Airway epithelial cell (primary cell): Measurements from ENCODE around the gene SNX1. TPM values are rescaled to one million over a fixed set of nuclear protein-coding genes. Genes with fewer than 3 reads are reported as not detected.

Experiments
- total RNA-seq: library from RNA; depleted of rRNA; stranded (reverse); fragments of >200 nt; gene quantifications from 2 replicates; pipeline ENCODE4 v1.2.3, GENCODE V29; 2015

SNX1 gene, protein sequence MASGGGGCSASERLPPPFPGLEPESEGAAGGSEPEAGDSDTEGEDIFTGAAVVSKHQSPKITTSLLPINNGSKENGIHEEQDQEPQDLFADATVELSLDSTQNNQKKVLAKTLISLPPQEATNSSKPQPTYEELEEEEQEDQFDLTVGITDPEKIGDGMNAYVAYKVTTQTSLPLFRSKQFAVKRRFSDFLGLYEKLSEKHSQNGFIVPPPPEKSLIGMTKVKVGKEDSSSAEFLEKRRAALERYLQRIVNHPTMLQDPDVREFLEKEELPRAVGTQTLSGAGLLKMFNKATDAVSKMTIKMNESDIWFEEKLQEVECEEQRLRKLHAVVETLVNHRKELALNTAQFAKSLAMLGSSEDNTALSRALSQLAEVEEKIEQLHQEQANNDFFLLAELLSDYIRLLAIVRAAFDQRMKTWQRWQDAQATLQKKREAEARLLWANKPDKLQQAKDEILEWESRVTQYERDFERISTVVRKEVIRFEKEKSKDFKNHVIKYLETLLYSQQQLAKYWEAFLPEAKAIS
- total RNA-seq, result 20.6 and 28.1 TPM in 2 replicates

DNA sequence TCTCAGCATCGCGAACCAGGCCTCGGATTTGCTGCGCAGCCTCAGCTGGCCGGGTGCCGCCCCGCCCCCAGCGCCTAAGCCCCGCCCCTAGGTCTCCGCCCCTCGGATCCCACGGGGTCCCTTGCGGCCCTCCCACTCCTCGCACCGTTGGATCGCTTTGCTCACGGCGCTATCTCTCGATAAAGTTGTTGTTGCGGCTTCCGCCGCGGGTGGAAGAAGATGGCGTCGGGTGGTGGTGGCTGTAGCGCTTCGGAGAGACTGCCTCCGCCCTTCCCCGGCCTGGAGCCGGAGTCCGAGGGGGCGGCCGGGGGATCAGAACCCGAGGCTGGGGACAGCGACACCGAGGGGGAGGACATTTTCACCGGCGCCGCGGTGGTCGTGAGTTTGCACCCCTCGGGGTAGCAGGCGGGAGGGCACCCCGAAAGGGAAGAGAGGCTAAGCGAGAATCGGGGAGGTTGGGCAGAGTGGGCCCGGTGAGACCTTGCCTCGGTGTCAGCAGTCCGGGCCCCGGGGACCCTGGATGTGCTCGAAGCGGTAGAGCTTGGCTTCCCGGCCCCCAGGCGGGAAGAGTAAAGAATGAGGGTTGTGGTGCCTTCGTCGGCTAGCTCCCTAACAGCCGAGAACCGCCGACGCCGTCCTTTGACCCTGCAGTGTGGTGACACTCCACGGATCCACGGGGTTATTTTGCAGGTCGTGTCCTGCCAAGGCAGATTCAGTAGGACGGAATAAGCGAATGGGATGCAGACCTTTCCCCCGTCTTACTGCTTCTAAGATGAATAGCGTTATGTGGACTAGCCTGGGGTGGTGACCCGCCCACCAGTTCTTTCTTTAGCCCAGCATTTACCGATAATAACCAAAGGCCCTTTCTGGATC is at the start of gene SNX1:
SNX1 (plus strand) TSS at position 188 of the 873 bp plus-strand sequence; CDS start at position 220, 32 bp downstream.

DNA sequence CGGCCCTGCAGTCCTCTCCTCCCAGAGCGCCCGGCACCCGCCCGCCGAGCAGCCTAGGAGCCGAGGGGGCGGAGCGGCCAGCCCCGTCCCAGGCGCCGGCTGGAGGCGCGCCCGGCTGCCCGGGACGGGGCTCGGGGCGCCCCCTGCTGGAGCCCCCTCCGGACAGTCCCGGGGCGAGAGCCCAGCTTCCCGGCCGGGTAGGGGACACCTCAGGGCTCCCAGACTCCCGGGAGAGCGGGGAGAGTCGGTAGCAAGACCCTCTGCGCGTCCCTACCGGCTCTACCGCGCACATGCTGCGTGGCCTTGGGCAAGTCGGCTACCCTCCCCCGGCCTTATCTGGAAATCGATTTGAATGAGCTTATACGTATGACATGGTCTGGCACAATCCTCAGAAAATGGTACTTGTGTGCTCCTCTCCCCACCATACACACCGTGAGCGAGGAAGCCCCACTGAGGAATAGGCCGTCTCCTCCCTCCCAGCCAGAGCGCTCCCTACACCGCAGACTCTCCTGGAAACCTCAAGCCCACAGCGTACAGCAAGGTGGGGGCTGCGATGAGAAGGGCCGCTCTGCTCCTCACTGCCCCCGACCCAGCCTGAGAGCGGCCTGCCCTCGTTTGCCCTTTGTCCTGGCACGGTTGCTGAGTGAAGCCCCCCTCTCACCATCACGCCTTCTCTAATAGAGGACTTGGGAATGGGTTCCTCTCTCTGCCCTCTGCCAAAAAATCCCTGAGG is 49.2 kb upstream of the SNX1 start, which contains the start of gene DAPK2:
DAPK2 (minus strand) TSS at position 65 of the 733 bp plus-strand sequence. CDS start 6,224 bp downstream, outside the sequence.

DNA sequence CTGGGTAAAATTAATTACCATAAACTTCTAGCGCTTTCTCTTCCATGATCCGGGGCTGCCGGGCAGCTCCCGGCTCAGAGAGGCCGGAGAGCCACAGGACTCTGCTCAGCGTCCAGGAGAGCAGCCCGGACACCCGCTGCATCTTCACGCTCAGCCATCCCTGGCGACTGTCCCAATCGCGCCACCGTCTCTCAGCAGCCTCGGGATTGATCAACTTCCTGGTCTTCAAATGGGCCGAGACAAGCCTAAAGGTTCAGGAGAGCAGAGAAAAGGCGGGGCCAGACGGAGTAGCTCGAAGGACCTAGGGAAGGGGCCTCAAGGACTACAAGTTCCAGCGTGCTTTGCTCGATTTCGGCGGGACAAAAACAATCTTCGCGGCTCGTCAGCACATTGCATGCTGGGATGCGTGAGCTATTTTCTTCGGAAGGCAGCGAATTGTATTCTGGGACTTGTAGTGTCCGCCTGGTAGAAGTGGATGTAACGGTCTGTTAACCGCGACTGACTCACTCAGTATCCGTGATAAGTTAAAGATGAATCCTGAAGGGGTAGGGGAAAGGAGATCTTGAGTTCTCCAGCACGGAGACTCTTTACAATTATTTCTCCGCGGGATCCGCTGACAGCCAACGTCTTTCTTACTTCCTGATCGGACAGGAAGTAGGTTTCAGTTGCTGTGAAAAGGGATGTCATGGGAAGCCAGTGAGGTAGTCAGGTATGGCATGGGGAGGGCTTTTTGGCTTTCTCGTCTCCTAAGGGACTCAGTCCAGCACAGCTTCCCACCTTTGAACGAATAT is 2.0 kb upstream of the SNX1 start, which contains the start of gene CIAO2A:
CIAO2A (minus strand) TSS at position 212 of the 791 bp plus-strand sequence; CDS start at position 142, 70 bp downstream.

DNA sequence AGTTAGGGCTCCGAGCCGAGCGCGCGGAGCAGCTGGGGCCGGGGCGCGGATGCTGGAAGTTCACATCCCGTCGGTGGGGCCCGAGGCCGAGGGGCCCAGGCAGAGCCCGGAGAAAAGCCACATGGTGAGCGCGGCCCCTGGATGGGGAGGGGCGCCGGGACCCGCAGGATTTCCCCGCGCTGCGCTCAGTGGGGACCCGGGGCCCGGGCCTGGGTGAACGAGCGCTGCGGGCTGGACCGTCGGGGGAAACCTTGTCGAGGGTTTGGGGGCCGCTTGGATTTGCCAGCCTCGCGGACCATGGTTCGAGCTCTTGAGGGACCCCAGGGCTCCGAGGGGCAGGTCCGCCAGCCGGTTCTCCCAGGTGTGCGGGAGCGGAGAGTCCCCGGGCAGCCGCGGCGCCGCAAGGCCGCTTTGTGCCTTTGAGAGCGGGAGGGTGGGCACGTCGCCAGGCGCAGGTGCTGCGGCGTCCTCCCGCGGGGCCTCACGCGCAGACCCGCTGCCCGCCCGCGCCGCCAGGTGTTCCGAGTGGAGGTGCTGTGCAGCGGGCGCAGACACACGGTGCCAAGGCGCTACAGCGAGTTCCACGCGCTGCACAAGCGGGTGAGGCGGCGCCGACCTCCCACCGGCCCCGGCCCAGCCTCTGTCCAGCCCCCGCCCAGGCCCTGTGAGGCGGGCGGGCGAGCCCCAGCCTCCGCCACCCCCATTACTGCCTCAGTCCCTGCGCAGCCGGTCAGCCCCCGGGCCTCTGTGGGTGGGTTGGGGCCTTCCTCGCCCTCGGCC is 56.1 kb downstream of the SNX1 start, which contains the start of gene SNX22:
SNX22 (plus strand) TSS at position 5 of the 780 bp plus-strand sequence; CDS start at position 50, 45 bp downstream.

DNA sequence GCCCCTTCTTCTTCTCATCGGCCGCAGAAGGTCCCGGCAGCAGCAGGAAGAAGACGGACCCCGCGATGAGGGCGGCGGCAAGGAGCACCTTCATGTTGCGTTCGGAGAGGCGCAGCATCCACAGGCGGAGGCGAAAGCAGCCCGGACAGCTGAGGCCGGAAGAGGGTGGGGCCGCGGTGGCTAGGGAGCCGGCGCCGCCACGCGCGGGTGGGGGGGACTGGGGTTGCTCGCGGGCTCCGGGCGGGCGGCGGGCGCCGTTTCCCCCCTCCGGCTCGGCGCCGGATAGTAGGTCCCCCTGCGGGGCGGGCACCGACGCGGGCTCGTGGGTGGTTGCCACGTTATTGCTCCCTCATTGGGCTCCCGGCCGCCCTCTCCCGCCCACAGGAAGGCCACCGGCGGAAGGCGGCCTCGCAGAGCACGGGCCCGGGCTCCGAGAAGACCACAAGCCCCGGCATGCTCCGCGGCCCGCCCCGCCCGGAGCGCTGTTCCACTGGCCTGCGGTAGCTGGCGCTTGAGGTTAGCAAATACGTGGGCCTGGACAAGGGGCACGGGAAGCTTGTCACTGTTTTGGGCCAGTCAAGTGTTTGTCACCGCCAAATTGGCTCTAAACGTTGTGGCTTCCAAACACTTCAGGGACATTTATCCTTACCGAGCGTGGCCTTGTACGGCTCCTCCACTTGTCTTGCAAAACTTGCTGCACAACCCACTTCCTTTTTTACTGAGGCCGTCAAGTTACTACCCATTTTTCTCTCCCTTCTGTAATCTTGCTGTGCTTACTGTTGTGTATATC is 67.3 kb downstream of the SNX1 start, which contains the start of gene PPIB:
PPIB (minus strand) TSS at position 154 of the 790 bp plus-strand sequence; CDS start at position 118, 36 bp downstream.

Other genes starting within 250 kb of the SNX1 start
- 0.33 and 0.42 TPM in 2 replicates for gene DAPK2, start 49.5 kb upstream of the SNX1 start, total RNA-seq
- 81.1 and 84.1 TPM in 2 replicates for gene CIAO2A, start 2.1 kb upstream of the SNX1 start, total RNA-seq
- gene SNX22, start 55.7 kb downstream of the SNX1 start, total RNA-seq, result 0.05 and 0.35 TPM in 2 replicates
- gene PPIB, start 67.0 kb downstream of the SNX1 start, total RNA-seq, result 559 and 574 TPM in 2 replicates